PC-3 (cell line): Measurements from ENCODE around the gene CD151. TPM values are rescaled to one million over a fixed set of nuclear protein-coding genes. Genes with fewer than 3 reads are reported as not detected.

Experiments
- ATAC-seq: fragments of 200-7000 bp; cut with Tn5 transposase; 2 replicates; pipeline ENCODE4 v1.9.1; 2020; ENCODE audit warnings: mild to moderate bottlenecking, moderate library complexity
- BruUV-seq: library from RNA; stranded (reverse); fragments of 400-500 nt; replicated peaks from 2 replicates; lab custom pipeline; 2021; lab: Mats Ljungman, UMichigan
- CTCF ChIA-PET: fragments of 300-600 bp; sonication (Branson Sonifier 250); formaldehyde crosslinking; loops from one replicate; lab custom pipeline; 2022; ENCODE audit warnings: antibody characterized with exemption; lab: Charles Lee
- POLR2A ChIA-PET: fragments of 300-600 bp; sonication (Branson Sonifier 250); formaldehyde crosslinking; loops from one replicate; lab custom pipeline; 2022; ENCODE audit warnings: antibody characterized with exemption; ENCODE audit not compliant: unreplicated experiment; lab: Charles Lee
- DNase-seq: peaks from one replicate; pipeline ENCODE4 v3.0.0-alpha.2; 2015
- H2AFZ ChIP-seq: fragments of 300-600 bp; sonication (generic); 2 replicates; pipeline ENCODE4 v1.6.0; 2016; ENCODE audit warnings: antibody characterized with exemption, low read length
- H3F3A ChIP-seq: fragments of 300-600 bp; sonication (generic); one replicate; pipeline ENCODE4 v1.6.0; 2017; ENCODE audit warnings: antibody characterized with exemption, low read length, control low read depth, mild to moderate bottlenecking; ENCODE audit not compliant: unreplicated experiment
- H3K27ac ChIP-seq: fragments of 300-600 bp; sonication (generic); 2 replicates; pipeline ENCODE4 v1.5.1; 2016; ENCODE audit warnings: mild to moderate bottlenecking, low read length
- H3K27me3 ChIP-seq: fragments of 300-600 bp; sonication (generic); 2 replicates; pipeline ENCODE4 v1.6.1; 2016; ENCODE audit warnings: low read length, mixed read lengths
- H3K36me3 ChIP-seq: fragments of 300-600 bp; sonication (generic); 2 replicates; pipeline ENCODE4 v1.6.1; 2016; ENCODE audit warnings: low read depth, mixed run types, low read length, mixed read lengths
- H3K4me1 ChIP-seq: fragments of 300-600 bp; sonication (generic); 2 replicates; pipeline ENCODE4 v1.5.1; 2016; ENCODE audit warnings: low read length; ENCODE audit not compliant: insufficient read depth
- H3K4me2 ChIP-seq: fragments of 300-600 bp; sonication (generic); 2 replicates; pipeline ENCODE4 v1.6.0; 2016; ENCODE audit warnings: low read length
- H3K4me3 ChIP-seq: fragments of 300-600 bp; sonication (generic); 2 replicates; pipeline ENCODE4 v1.5.1; 2016; ENCODE audit warnings: mild to moderate bottlenecking, low read length, mixed read lengths
- H3K79me2 ChIP-seq: fragments of 300-600 bp; sonication (generic); 2 replicates; pipeline ENCODE4 v1.6.1; 2017; ENCODE audit warnings: low read length, mixed read lengths
- H3K9ac ChIP-seq: fragments of 300-600 bp; sonication (generic); 2 replicates; pipeline ENCODE4 v1.6.0; 2016; ENCODE audit warnings: mild to moderate bottlenecking, low read length
- H3K9me2 ChIP-seq: fragments of 300-600 bp; sonication (generic); replicated peaks from 2 replicates; pipeline ENCODE4 v1.6.1; 2016; ENCODE audit warnings: mixed run types, low read length, mixed read lengths
- H3K9me3 ChIP-seq: fragments of 300-600 bp; sonication (generic); 2 replicates; pipeline ENCODE4 v1.6.1; 2016; ENCODE audit warnings: low read length, mixed read lengths
- H4K20me1 ChIP-seq: fragments of 300-600 bp; sonication (generic); 2 replicates; pipeline ENCODE4 v1.6.1; 2016; ENCODE audit warnings: low read length, mixed read lengths
- EZH2 ChIP-seq: fragments of 300-600 bp; sonication (generic); IDR thresholded peaks from one replicate; pipeline ENCODE4 v1.6.1; 2017; ENCODE audit warnings: antibody characterized with exemption, mild to moderate bottlenecking, low read length; ENCODE audit not compliant: unreplicated experiment
- EZH2phosphoT487 ChIP-seq: fragments of 300-600 bp; sonication (generic); IDR thresholded peaks from 2 replicates; pipeline ENCODE4 v1.6.1; 2018; ENCODE audit warnings: mild to moderate bottlenecking, antibody characterized with exemption, low read length, borderline replicate concordance
- intact Hi-C: fragments of 100-400 bp; cut with micrococcal nuclease; formaldehyde crosslinking; loops from 2 replicates; pipeline ENCODE4 v1.9.0; 2023
- total RNA-seq: library from RNA; depleted of rRNA; stranded (reverse); fragments of >200 nt; gene quantifications from 2 replicates; pipeline ENCODE4 v1.2.3, GENCODE V29; 2014
- TF ChIP-seq, protein P1 (sequence below): fragments of 300-600 bp; sonication (generic); conservative IDR thresholded peaks from 2 replicates; pipeline ENCODE4 v1.5.1; 2017; ENCODE audit warnings: antibody characterized with exemption, low read depth, mild to moderate bottlenecking, low read length

CD151 gene
- total RNA-seq, 1 experiment from 2014 or later: 469 TPM

DNA sequence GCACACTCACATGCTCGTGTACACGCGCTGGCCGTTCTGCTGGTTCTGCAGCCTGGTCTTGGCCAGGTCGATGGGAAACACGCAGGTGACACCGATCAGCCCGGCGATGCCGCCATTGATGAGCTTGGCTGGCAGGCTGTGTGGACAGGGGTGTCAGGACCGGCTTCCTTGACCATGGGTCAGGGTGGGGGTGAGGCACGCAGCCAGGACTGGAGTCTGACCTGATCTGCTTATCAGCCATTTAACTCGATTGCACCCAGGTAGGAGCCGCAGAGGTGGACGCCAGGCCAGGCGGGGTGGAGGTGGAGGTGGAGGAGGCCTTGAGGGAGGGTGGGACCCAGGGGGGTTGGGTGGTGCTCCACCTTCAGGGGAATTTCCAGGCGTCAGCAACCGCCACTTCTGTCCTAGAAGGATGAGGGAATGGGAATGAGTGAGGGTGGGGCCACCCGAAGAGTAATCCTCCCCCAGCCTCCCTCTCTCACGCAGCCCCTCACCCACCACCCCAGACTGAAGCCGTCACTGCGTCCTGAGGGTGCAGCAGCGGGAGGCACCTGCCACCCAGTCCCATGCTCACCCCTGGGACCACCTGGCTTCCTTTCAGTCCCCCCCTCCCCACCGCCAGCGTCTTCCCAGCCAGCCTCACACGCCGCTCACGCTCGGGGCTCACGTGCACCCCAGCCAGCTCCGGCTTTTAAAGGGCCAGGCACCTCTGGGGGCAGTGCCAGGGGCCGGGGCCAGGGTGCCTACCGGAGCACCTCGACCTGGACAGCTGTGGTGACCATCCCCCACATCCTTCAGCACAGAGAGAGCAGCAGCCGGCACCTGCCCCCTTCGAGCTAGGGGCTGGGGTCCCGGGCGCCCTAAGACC, 37.8 kb upstream of the CD151 start:
- H3K4me2 ChIP-seq: peak overlapping the region; percentile 98
- no peak overlapping the region; the same call in 1 of the 2 replicates for H3K9ac ChIP-seq
- no TSS peak for BruUV-seq
- CTCF ChIA-PET: no interaction called here
- H3K27ac ChIP-seq: no peak overlapping the region
- H3K9me3 ChIP-seq: no peaks in the 10 kb centered on the region
- H3K27me3 ChIP-seq: no peaks in the 10 kb centered on the region
- H3K9me2 ChIP-seq: no peaks in the 10 kb centered on the region
- H3K4me1 ChIP-seq: peaks cover 19% of the 10 kb centered on the region
- intact Hi-C loops: no loop called here
- no peak overlapping the region for H2AFZ ChIP-seq
- peaks cover 24% of the 10 kb centered on the region for H3K79me2 ChIP-seq
- peaks cover 4% of the 10 kb centered on the region for H3F3A ChIP-seq
- POLR2A ChIA-PET: interaction anchor here (0.6 kb wide), 1 partner anchor 38 kb away, joined by 3 read pairs; no protein-coding TSS in a partner anchor
- DNase-seq: no peak
- H3K4me3 ChIP-seq: peak overlapping the region; percentile 94
- no peaks in the 10 kb centered on the region for H4K20me1 ChIP-seq
- TF ChIP-seq EZH2phosphoT487: no peak
- no peak for TF ChIP-seq EZH2
- TF ChIP-seq, protein P1, sequence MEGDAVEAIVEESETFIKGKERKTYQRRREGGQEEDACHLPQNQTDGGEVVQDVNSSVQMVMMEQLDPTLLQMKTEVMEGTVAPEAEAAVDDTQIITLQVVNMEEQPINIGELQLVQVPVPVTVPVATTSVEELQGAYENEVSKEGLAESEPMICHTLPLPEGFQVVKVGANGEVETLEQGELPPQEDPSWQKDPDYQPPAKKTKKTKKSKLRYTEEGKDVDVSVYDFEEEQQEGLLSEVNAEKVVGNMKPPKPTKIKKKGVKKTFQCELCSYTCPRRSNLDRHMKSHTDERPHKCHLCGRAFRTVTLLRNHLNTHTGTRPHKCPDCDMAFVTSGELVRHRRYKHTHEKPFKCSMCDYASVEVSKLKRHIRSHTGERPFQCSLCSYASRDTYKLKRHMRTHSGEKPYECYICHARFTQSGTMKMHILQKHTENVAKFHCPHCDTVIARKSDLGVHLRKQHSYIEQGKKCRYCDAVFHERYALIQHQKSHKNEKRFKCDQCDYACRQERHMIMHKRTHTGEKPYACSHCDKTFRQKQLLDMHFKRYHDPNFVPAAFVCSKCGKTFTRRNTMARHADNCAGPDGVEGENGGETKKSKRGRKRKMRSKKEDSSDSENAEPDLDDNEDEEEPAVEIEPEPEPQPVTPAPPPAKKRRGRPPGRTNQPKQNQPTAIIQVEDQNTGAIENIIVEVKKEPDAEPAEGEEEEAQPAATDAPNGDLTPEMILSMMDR: no peak
- H3K36me3 ChIP-seq: no peaks in the 10 kb centered on the region; the same call in 1 of the 2 replicates
- no peak for ATAC-seq

DNA sequence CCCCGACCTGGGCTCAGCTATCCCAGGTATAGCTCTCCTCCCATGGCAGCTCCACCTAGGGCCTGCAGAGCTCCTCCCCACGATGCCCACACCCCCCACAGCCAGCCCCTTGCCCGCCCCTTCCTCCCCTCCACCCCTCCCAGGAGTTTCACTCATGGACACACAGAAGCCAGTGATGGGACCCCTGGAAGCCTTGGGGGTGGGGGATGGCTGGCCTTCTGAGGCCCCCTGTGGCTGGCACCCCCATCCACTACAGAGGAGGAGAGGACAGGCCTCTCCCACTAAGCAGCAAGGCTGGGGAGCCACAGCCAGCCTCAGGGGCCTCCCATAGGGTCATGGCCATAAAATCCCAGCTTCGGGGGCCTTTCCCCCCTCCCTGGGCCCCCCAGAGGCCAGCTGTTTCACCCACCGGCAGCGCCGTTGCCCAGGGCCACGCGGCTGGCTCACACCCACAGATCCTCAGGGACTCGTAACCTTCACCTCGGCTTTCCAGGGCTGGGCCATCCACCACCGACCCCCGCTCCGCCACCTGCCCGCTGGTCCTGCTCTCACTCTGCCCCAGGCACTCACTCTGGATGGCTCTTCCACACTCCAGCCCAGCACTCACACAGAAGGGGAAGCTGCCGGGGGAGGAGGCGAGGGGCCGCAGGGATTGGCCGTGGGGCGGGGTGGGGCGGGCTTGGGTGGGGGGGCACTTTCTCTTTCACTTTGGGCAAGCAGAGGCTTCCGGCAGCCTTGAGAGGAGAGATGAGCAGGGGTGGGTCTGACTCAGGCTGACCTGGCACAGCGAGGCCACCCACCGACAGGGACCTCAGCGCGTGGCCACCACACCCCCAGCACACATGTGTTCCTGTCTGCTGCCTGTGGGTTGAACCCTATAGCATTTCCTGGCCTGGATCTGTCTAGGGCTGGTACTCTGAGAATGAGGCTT, 36.9 kb upstream of the CD151 start:
- Histone ChIP-seq H2AFZ (0 out of 2 replicates have a peak overlapping the region, but pooled peaks have one; percentile 38), H3K4me1 (peaks cover 19% of the 10 kb centered on the region), H3K9me2 (no peaks in the 10 kb centered on the region), H3F3A (peaks cover 4% of the 10 kb centered on the region), H4K20me1 (no peaks in the 10 kb centered on the region), H3K36me3 (no peaks in the 10 kb centered on the region; the same call in 1 of the 2 replicates), H3K4me2 (peak overlapping the region; percentile 98), H3K9me3 (no peaks in the 10 kb centered on the region), H3K27ac (peak overlapping the region; percentile 40), H3K79me2 (peaks cover 24% of the 10 kb centered on the region), H3K27me3 (no peaks in the 10 kb centered on the region), H3K4me3 (peak overlapping the region; percentile 94), H3K9ac (peak overlapping the region; percentile 67)
- CTCF ChIA-PET: interaction anchor here (0.5 kb wide), 1 partner anchor 29 kb away, joined by 7 read pairs; no protein-coding TSS in a partner anchor
- intact Hi-C loops: loop anchor here (2.0 kb wide), 1 partner anchor 25 kb away; no protein-coding TSS in a partner anchor
- peak; percentile 79 for DNase-seq
- no peak for TF ChIP-seq EZH2
- no peak for TF ChIP-seq EZH2phosphoT487
- TF ChIP-seq, protein P1: no peak
- ATAC-seq: peak; percentile 52
- no TSS peak for BruUV-seq
- POLR2A ChIA-PET: interaction anchor here (0.6 kb wide), 1 partner anchor 14 kb away, joined by 3 read pairs; the partner anchor contains the start of gene RPLP2
